DOHH2 (cell line): ENCODE measurements around the gene NRGN.

Experiments used
- H3F3A ChIP-seq: fragments of 200-600 bp; sonication (generic), shearing (Covaris generic); 2 replicates; pipeline ENCODE4 v1.6.0; 2016; ENCODE audit warnings: antibody characterized with exemption, mild to moderate bottlenecking; ENCODE audit not compliant: control insufficient read depth, insufficient read depth
- H3K27ac ChIP-seq: fragments of 200-600 bp; sonication (generic); 2 replicates; pipeline ENCODE4 v1.5.1; 2014; ENCODE audit warnings: low read depth, mild to moderate bottlenecking, low read length, moderate library complexity
- H3K27me3 ChIP-seq: fragments of 200-600 bp; sonication (generic); 2 replicates; pipeline ENCODE4 v1.6.1; 2014; ENCODE audit warnings: mild to moderate bottlenecking, low read length, mixed read lengths; ENCODE audit not compliant: control insufficient read depth
- H3K36me3 ChIP-seq: fragments of 200-600 bp; sonication (generic); 2 replicates; pipeline ENCODE4 v1.6.1; 2014; ENCODE audit warnings: mild to moderate bottlenecking, low read length, moderate library complexity, mixed read lengths; ENCODE audit not compliant: control insufficient read depth
- H3K4me1 ChIP-seq: fragments of 200-600 bp; sonication (generic); 2 replicates; pipeline ENCODE4 v1.6.1; 2014; ENCODE audit warnings: mild to moderate bottlenecking, low read length, mixed read lengths; ENCODE audit not compliant: control insufficient read depth
- H3K4me2 ChIP-seq: fragments of 200-600 bp; sonication (generic); 2 replicates; pipeline ENCODE4 v1.6.0; 2014; ENCODE audit warnings: mild to moderate bottlenecking, low read length, moderate library complexity
- H3K4me3 ChIP-seq: fragments of 200-600 bp; sonication (generic); 2 replicates; pipeline ENCODE4 v1.5.1; 2014; ENCODE audit warnings: mild to moderate bottlenecking, low read length, mixed read lengths
- H3K79me2 ChIP-seq: fragments of 200-600 bp; sonication (generic); 2 replicates; pipeline ENCODE4 v1.6.1; 2014; ENCODE audit warnings: mild to moderate bottlenecking, low read length, mixed read lengths; ENCODE audit not compliant: control insufficient read depth
- H3K9me2 ChIP-seq: fragments of 200-600 bp; sonication (generic); replicated peaks from 2 replicates; pipeline ENCODE4 v1.6.1; 2014; ENCODE audit warnings: mild to moderate bottlenecking, low read length, mixed read lengths; ENCODE audit not compliant: control insufficient read depth
- H3K9me3 ChIP-seq: fragments of 200-600 bp; sonication (generic); 2 replicates; pipeline ENCODE4 v1.6.1; 2014; ENCODE audit warnings: antibody characterized with exemption, low read length, mixed read lengths; ENCODE audit not compliant: control insufficient read depth, insufficient read depth
- H4K20me1 ChIP-seq: fragments of 200-600 bp; sonication (generic); 2 replicates; pipeline ENCODE4 v1.6.0; 2014; ENCODE audit warnings: low read depth, mild to moderate bottlenecking, antibody characterized with exemption, low read length, moderate library complexity; ENCODE audit not compliant: control insufficient read depth, insufficient read depth
- CTCF ChIP-seq: fragments of 200-600 bp; sonication (generic); IDR thresholded peaks from one replicate; pipeline ENCODE4 v1.5.1; 2014; ENCODE audit warnings: antibody characterized with exemption, mild to moderate bottlenecking, low read depth, low read length; ENCODE audit not compliant: poor library complexity, severe bottlenecking
- EZH2phosphoT487 ChIP-seq: fragments of 200-600 bp; sonication (generic); IDR thresholded peaks from 2 replicates; pipeline ENCODE4 v1.6.1; 2017; ENCODE audit warnings: borderline replicate concordance, mild to moderate bottlenecking, antibody characterized with exemption, low read length, moderate library complexity, mixed read lengths

The NRGN gene

GRCh38 chr11:124717786-124718651 is 21.7 kb upstream of the NRGN start:
- Histone ChIP-seq H3K27ac (no peak overlapping the region), H4K20me1 (no peaks in the 10 kb centered on the region), H3K9me2 (no peaks in the 10 kb centered on the region), H3K36me3 (no peaks in the 10 kb centered on the region), H3K27me3 (peaks cover 34% of the 10 kb centered on the region), H3K4me1 (peaks cover 26% of the 10 kb centered on the region), H3F3A (no peaks in the 10 kb centered on the region), H3K4me3 (no peak overlapping the region; the same call in 1 of the 2 replicates), H3K4me2 (peak overlapping the region; percentile 33; the same call in 1 of the 2 replicates), H3K79me2 (no peaks in the 10 kb centered on the region), H3K9me3 (no peaks in the 10 kb centered on the region)
- TF ChIP-seq EZH2phosphoT487 (peak; percentile 60; the same call in 1 of the 2 replicates), CTCF (no peak)

GRCh38 chr11:124718801-124719200 is 20.9 kb upstream of the NRGN start:
- Histone ChIP-seq H3K9me3 (no peaks in the 10 kb centered on the region), H3K4me2 (no peak overlapping the region), H3K4me1 (peaks cover 28% of the 10 kb centered on the region)

GRCh38 chr11:124719534-124719933 is 20.2 kb upstream of the NRGN start:
- TF ChIP-seq EZH2phosphoT487 = no peak
- no peak for TF ChIP-seq CTCF
- Histone ChIP-seq H3K79me2 (no peaks in the 10 kb centered on the region), H3K27ac (no peak overlapping the region), H4K20me1 (no peaks in the 10 kb centered on the region), H3K9me2 (no peaks in the 10 kb centered on the region), H3K36me3 (no peaks in the 10 kb centered on the region), H3K4me2 (no peak overlapping the region), H3K9me3 (no peaks in the 10 kb centered on the region), H3F3A (no peaks in the 10 kb centered on the region), H3K27me3 (peaks cover 34% of the 10 kb centered on the region), H3K4me3 (no peak overlapping the region), H3K4me1 (peaks cover 35% of the 10 kb centered on the region)

More at GRCh38 chr11:124718801-124719200, 20.9 kb upstream of the NRGN start:
- no peaks in the 10 kb centered on the region for H3K9me2 ChIP-seq
- H3F3A ChIP-seq = no peaks in the 10 kb centered on the region
- peaks cover 34% of the 10 kb centered on the region for H3K27me3 ChIP-seq
- no peaks in the 10 kb centered on the region for H3K36me3 ChIP-seq
- no peak for TF ChIP-seq EZH2phosphoT487
- TF ChIP-seq CTCF = no peak
- H4K20me1 ChIP-seq = no peaks in the 10 kb centered on the region
- no peaks in the 10 kb centered on the region for H3K79me2 ChIP-seq
- H3K27ac ChIP-seq = no peak overlapping the region
- H3K4me3 ChIP-seq = no peak overlapping the region
